ENCODE results near the gene PTGES3L. TPM values are rescaled to one million over a fixed set of nuclear protein-coding genes. Genes with fewer than 3 reads are reported as not detected.

PTGES3L gene
- total and polyA plus RNA-seq, 2 of the 13 experiments (the other 11 are each of a cell fraction or from before 2014, with no cell fraction given) = 1.2 to 2.9 TPM

- TF ChIP-seq JARID2 (CRISPR knock-in tag; IDR thresholded peaks at IDR 0.05; ENCODE audit: insufficient replicate concordance) (no peak), SAP130 (CRISPR knock-in tag; IDR thresholded peaks at IDR 0.05; ENCODE audit: low read depth) (peak; percentile 65), E2F5 (CRISPR knock-in tag; conservative IDR thresholded peaks at IDR 0.05) (no peak), NR1H2 (CRISPR knock-in tag; IDR thresholded peaks at IDR 0.05; ENCODE audit: borderline replicate concordance, low read depth) (no peak), ZNF75D (CRISPR knock-in tag; IDR thresholded peaks at IDR 0.05; ENCODE audit: borderline replicate concordance) (no peak), ZNF770 (CRISPR knock-in tag; IDR thresholded peaks at IDR 0.05) (peak; percentile 97), IKZF4 (CRISPR knock-in tag; IDR thresholded peaks at IDR 0.05; ENCODE audit: borderline replicate concordance, low read depth, not compliant biosample characterization) (no peak), CEBPG (CRISPR knock-in tag; IDR thresholded peaks at IDR 0.05) (peak; percentile 85), ZNF430 (CRISPR knock-in tag; IDR thresholded peaks at IDR 0.05) (peak; percentile 73; the same call in 1 of the 2 replicates), GATA4 (IDR thresholded peaks at IDR 0.05; ENCODE audit: borderline replicate concordance, low read depth) (no peak), YEATS2 (CRISPR knock-in tag; IDR thresholded peaks at IDR 0.05; ENCODE audit: borderline replicate concordance) (no peak), ZNF180 (CRISPR knock-in tag; IDR thresholded peaks at IDR 0.05; ENCODE audit: borderline replicate concordance, low read depth) (no peak), BCLAF1 (IDR thresholded peaks at IDR 0.05) (no peak), ZBTB21 (CRISPR knock-in tag; IDR thresholded peaks at IDR 0.05) (no peak), ZNF558 (CRISPR knock-in tag; IDR thresholded peaks at IDR 0.05; ENCODE audit: borderline replicate concordance) (no peak), ZNF780A (CRISPR knock-in tag; IDR thresholded peaks at IDR 0.05) (no peak), LCORL (IDR thresholded peaks at IDR 0.05) (no peak), LCORL (CRISPR knock-in tag; IDR thresholded peaks at IDR 0.05) (no peak; the same call in 1 of the 2 replicates), MTA1 (CRISPR knock-in tag; IDR thresholded peaks at IDR 0.05; ENCODE audit: borderline replicate concordance) (peak; percentile 75; the same call in 1 of the 2 replicates), SIX1 (CRISPR knock-in tag; IDR thresholded peaks at IDR 0.05; ENCODE audit: borderline replicate concordance) (no peak; the same call in 1 of the 2 replicates), ZBTB39 (CRISPR knock-in tag; IDR thresholded peaks at IDR 0.05) (no peak), ISL2 (CRISPR knock-in tag; IDR thresholded peaks at IDR 0.05) (0 out of 2 replicates have a peak, but pooled peaks have one; percentile 26)
Measured at GRCh38 chr17:42920106-42920900, 59.6 kb downstream of the PTGES3L start (continued).

All from HepG2 (cell line).